Activated naive CD4-positive, alpha-beta T cell treated with anti-CD3 and anti-CD28 coated beads for 36 hours (primary cell): ENCODE measurements around the gene MAD1L1. TPM values are rescaled to one million over a fixed set of nuclear protein-coding genes. Genes with fewer than 3 reads are reported as not detected.

Experiments used
- CTCF ChIA-PET: fragments of 350-600 bp; sonication (Branson Sonifier 250); formaldehyde crosslinking; loops from one replicate; lab custom pipeline; 2021; ENCODE audit warnings: antibody characterized with exemption; lab: Charles Lee
- DNase-seq: peaks from one replicate; pipeline ENCODE4 v3.0.0-alpha.2; 2020
- H3K27ac Mint-ChIP-seq: one replicate; pipeline ENCODE4 v1.8.0; 2021; ENCODE audit warnings: mild to moderate bottlenecking, mixed read lengths
- H3K27me3 Mint-ChIP-seq: one replicate; pipeline ENCODE4 v1.8.0; 2021; ENCODE audit warnings: low read depth, mixed read lengths
- H3K36me3 Mint-ChIP-seq: one replicate; pipeline ENCODE4 v1.8.0; 2021; ENCODE audit warnings: low read depth, mixed read lengths
- H3K4me1 Mint-ChIP-seq: one replicate; pipeline ENCODE4 v1.8.0; 2021; ENCODE audit warnings: low read depth, mixed read lengths
- H3K4me3 Mint-ChIP-seq: one replicate; pipeline ENCODE4 v1.8.0; 2021; ENCODE audit warnings: mild to moderate bottlenecking, moderate library complexity, mixed read lengths
- H3K9me3 Mint-ChIP-seq: one replicate; pipeline ENCODE4 v1.8.0; 2021; ENCODE audit warnings: mixed read lengths
- intact Hi-C: fragments of 100-400 bp; cut with micrococcal nuclease; formaldehyde crosslinking; loops from one replicate; pipeline ENCODE4 v1.15.1; 2023
- total RNA-seq, 2 experiments: library from RNA; stranded (reverse); gene quantifications; one replicate each; pipeline ENCODE4 v1.2.3, GENCODE V29; 2021

The MAD1L1 gene
- total RNA-seq, 2 experiments from 2014 or later = 37.5 to 40.2 TPM

- Mint-ChIP-seq H3K4me1 (peaks cover 9% of the 10 kb centered on the region), H3K9me3 (peaks cover 35% of the 10 kb centered on the region), H3K27ac (peak overlapping the region; percentile 88), H3K4me3 (no peak overlapping the region), H3K27me3 (no peaks in the 10 kb centered on the region), H3K36me3 (peaks cover 48% of the 10 kb centered on the region)
- CTCF ChIA-PET = no interaction called here
- intact Hi-C loops = loop anchor here (1.0 to 5.0 kb wide), 2 partner anchors 21 to 39 kb away; no protein-coding TSS in a partner anchor
- DNase-seq = peak; percentile 76
These were observed 271.0 kb downstream of the MAD1L1 start for GRCh38 chr7:1961701-1962276.

GRCh38 chr7:1959305-1959704 is 273.4 kb downstream of the MAD1L1 start:
- intact Hi-C loops = no loop called here
- CTCF ChIA-PET = interaction anchor here (0.7 to 1.4 kb wide), 2 partner anchors 9 to 388 kb away, joined by 3 read pairs; no protein-coding TSS in a partner anchor
- no peak overlapping the region for H3K27ac Mint-ChIP-seq

GRCh38 chr7:1957471-1958225 is 275.1 kb downstream of the MAD1L1 start:
- CTCF ChIA-PET = no interaction called here
- intact Hi-C loops = no loop called here
- Mint-ChIP-seq H3K27ac (no peak overlapping the region), H3K36me3 (peaks cover 33% of the 10 kb centered on the region), H3K4me3 (no peak overlapping the region), H3K27me3 (no peaks in the 10 kb centered on the region), H3K9me3 (peaks cover 29% of the 10 kb centered on the region), H3K4me1 (peaks cover 9% of the 10 kb centered on the region)
- no peak for DNase-seq

More at GRCh38 chr7:1959305-1959704, 273.4 kb downstream of the MAD1L1 start:
- Mint-ChIP-seq H3K4me1 (peaks cover 9% of the 10 kb centered on the region), H3K9me3 (peaks cover 35% of the 10 kb centered on the region), H3K36me3 (peaks cover 45% of the 10 kb centered on the region), H3K27me3 (no peaks in the 10 kb centered on the region), H3K4me3 (no peak overlapping the region)
- DNase-seq = no peak

GRCh38 chr7:1956611-1957470 is 275.9 kb downstream of the MAD1L1 start:
- DNase-seq = no peak
- CTCF ChIA-PET = no interaction called here
- Mint-ChIP-seq H3K9me3 (peaks cover 21% of the 10 kb centered on the region), H3K4me1 (peaks cover 8% of the 10 kb centered on the region), H3K4me3 (no peak overlapping the region), H3K36me3 (peaks cover 28% of the 10 kb centered on the region), H3K27me3 (no peaks in the 10 kb centered on the region), H3K27ac (no peak overlapping the region)
- intact Hi-C loops = no loop called here

GRCh38 chr7:1956141-1956540 is 276.6 kb downstream of the MAD1L1 start:
- Mint-ChIP-seq H3K4me3 (no peak overlapping the region), H3K4me1 (peaks cover 12% of the 10 kb centered on the region), H3K27me3 (no peaks in the 10 kb centered on the region), H3K27ac (no peak overlapping the region), H3K36me3 (peaks cover 26% of the 10 kb centered on the region), H3K9me3 (peaks cover 14% of the 10 kb centered on the region)
- DNase-seq = no peak
- CTCF ChIA-PET = no interaction called here
- intact Hi-C loops = no loop called here

- no peaks in the 10 kb centered on the region for H3K27me3 Mint-ChIP-seq
- H3K4me1 Mint-ChIP-seq = peaks cover 11% of the 10 kb centered on the region
- H3K9me3 Mint-ChIP-seq = peaks cover 4% of the 10 kb centered on the region
- no peak overlapping the region for H3K4me3 Mint-ChIP-seq
- peaks cover 20% of the 10 kb centered on the region for H3K36me3 Mint-ChIP-seq
- CTCF ChIA-PET = no interaction called here
- H3K27ac Mint-ChIP-seq = no peak overlapping the region
- intact Hi-C loops = no loop called here
- DNase-seq = no peak
These were observed 278.3 kb downstream of the MAD1L1 start for GRCh38 chr7:1954366-1955004.

- Mint-ChIP-seq H3K27me3 (no peaks in the 10 kb centered on the region), H3K36me3 (peaks cover 14% of the 10 kb centered on the region), H3K4me1 (peaks cover 11% of the 10 kb centered on the region), H3K9me3 (peaks cover 3% of the 10 kb centered on the region), H3K27ac (no peak overlapping the region), H3K4me3 (no peak overlapping the region)
- no peak for DNase-seq
- intact Hi-C loops = no loop called here
- CTCF ChIA-PET = no interaction called here
These were observed 279.2 kb downstream of the MAD1L1 start for GRCh38 chr7:1953199-1954190.

GRCh38 chr7:1952781-1953180 is 280.0 kb downstream of the MAD1L1 start:
- CTCF ChIA-PET = no interaction called here
- Mint-ChIP-seq H3K36me3 (peaks cover 6% of the 10 kb centered on the region), H3K4me1 (peaks cover 11% of the 10 kb centered on the region), H3K4me3 (no peak overlapping the region), H3K9me3 (no peaks in the 10 kb centered on the region), H3K27me3 (no peaks in the 10 kb centered on the region), H3K27ac (no peak overlapping the region)
- intact Hi-C loops = no loop called here
- DNase-seq = no peak

GRCh38 chr7:1952169-1952760 is 280.5 kb downstream of the MAD1L1 start:
- intact Hi-C loops = no loop called here
- no peaks in the 10 kb centered on the region for H3K9me3 Mint-ChIP-seq
- H3K36me3 Mint-ChIP-seq = peaks cover 4% of the 10 kb centered on the region
- H3K4me1 Mint-ChIP-seq = peaks cover 11% of the 10 kb centered on the region
- H3K4me3 Mint-ChIP-seq = no peak overlapping the region
- H3K27me3 Mint-ChIP-seq = no peaks in the 10 kb centered on the region
- CTCF ChIA-PET = no interaction called here
- DNase-seq = no peak
- H3K27ac Mint-ChIP-seq = no peak overlapping the region

GRCh38 chr7:1951600-1951999 is 281.1 kb downstream of the MAD1L1 start:
- no peak overlapping the region for H3K27ac Mint-ChIP-seq

GRCh38 chr7:1951159-1951536 is 281.6 kb downstream of the MAD1L1 start:
- Mint-ChIP-seq H3K4me3 (no peak overlapping the region), H3K27ac (no peak overlapping the region), H3K36me3 (peaks cover 1% of the 10 kb centered on the region), H3K4me1 (peaks cover 11% of the 10 kb centered on the region), H3K27me3 (no peaks in the 10 kb centered on the region), H3K9me3 (no peaks in the 10 kb centered on the region)
- CTCF ChIA-PET = interaction anchor here (1.2 kb wide), 1 partner anchor 9 kb away, joined by 3 read pairs; no protein-coding TSS in a partner anchor
- peak; percentile 43 for DNase-seq
- intact Hi-C loops = no loop called here

More at GRCh38 chr7:1951600-1951999, 281.1 kb downstream of the MAD1L1 start:
- Mint-ChIP-seq H3K4me3 (no peak overlapping the region), H3K27me3 (no peaks in the 10 kb centered on the region), H3K36me3 (peaks cover 1% of the 10 kb centered on the region), H3K4me1 (peaks cover 11% of the 10 kb centered on the region), H3K9me3 (no peaks in the 10 kb centered on the region)
- CTCF ChIA-PET = no interaction called here
- intact Hi-C loops = no loop called here
- DNase-seq = no peak
